HK-2 (cell line): ENCODE data around the gene ARHGAP19.
"Not testable (repeated sequence)": the region's sequence is repeated elsewhere in the genome, so short reads cannot be mapped to it uniquely, and the experiment has no call there.

Experiments
- DNase-seq: peaks from one replicate; pipeline ENCODE4 v3.0.0-alpha.2; 2018; ENCODE audit not compliant: unreplicated experiment

Gene ARHGAP19

DNA sequence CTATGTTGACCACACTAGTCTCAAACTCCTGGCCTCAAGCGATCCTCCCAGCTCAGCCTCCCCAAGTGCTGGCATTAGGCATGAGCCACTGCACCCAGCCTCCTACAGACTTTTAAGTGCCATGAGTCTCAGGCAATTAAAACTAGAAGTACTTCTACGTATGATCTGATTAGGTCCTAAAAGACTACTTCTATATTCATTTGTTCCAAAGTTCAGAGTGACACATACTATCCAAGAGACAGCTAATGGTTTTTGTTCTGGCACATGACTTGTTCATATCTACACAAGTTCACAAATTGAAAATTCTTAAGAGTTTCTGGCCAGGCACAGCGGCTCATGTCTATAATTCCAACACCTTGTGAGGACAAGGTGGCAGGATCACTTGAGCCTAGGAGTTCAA, 11.7 kb downstream of the ARHGAP19 start:
- no peak for DNase-seq

DNA sequence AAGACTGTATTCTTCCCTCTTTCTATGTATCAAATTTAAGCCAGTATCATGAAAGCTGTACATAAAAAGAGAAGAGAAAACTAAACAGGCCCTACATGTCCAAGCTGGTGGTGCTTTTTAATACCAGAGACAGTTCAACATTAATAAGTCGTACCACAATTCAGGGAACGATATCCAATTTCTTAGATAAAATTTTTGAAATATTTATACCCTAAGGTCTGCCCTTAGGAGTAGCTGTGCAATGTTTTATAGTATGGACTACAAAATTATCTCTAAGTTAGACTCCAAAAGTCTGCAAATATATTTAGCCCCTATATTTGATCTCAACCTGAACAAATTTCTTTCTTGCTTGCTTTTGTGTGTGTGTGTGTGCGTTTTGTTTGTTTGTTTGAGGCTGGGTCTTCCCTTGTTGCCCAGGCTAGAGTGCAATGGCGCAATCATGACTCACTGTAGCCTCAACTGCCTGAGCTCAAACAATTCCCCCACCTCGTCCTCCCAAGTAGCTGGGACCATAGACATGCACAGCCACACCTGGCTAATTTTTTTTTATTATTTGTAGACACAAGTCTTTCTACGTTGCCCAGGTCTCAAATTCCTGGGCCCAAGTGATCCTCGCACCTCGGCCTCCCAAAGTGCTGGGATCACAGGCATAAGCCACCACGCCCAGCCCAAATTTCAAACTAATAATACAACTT, 13.2 kb downstream of the ARHGAP19 start:
- DNase-seq = no peak

DNA sequence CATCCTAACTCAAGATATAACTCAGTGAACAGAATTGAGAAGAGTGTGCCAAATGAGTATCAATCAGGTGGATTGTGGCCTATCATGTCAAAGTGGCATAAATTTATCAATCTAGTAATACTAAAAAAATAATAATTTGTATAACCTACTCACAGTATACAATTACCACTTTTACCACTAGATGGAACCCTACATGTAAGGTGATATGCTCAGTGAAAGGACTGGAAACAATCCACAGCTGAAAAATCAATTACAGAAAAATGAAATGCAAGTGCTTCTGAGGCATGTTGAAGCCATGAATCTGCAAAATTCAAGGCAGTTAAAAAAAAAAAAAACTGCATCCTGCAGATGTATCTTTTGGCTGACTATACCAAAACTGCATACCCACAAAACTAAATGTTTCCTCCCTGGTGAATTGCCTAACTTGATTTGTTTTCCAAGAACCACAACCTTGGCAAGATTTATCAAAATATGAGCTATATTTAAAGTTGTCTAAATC, 13.9 kb downstream of the ARHGAP19 start:
- no peak for DNase-seq

DNA sequence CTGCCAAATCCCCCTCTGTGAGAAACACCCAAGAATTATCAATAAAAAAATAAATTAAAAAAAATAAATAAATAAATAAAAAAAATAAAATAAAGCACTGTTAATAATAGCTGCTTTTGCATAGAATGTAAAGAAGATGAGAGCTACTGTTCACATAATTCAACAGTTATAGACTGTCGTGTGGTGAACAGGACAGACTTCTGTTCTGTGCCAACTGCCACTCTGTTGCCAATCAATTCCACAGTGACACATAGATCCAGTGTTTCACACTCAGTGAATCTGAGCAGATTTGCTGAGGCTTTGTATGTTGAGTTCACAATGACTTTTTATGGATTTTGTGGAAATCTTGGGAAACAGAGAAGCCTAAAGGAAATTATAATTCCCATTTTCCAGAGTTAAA, 14.9 kb downstream of the ARHGAP19 start:
- no peak for DNase-seq

DNA sequence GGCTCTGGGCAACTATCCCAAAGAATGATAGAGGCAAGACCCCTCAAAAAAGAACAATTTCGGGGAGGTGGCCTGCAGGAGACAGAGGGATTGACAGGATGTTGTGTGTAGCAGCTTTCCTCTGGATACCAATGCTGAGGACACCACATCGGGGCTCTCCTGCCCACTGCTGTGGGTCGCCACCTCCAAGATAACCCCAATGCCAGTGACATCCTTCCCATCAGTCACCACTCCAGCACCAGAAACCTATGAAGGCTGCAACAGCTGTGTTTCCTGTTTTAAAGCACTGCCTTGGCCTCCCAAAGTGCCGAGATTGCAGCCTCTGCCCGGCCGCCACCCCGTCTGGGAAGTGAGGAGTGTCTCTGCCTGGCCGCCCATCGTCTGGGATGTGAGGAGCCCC, 17.6 kb downstream of the ARHGAP19 start:
- no peak for DNase-seq

DNA sequence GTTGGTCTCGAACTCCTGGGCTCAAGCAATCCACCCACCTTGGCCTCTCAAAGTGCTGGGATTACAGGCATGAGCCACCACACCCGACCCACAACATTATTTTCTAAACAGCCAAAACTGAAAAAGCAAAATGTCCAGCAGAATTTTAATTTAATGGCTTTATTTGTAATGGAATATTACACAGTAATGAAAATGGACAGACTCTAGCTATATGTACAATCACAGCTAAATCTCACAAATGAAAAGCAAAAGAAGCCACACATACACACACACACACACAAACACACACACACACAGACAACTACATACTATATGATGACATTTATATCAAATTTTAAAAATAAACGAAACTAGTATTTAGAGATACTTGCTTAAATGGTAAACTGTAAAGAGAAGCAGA, 18.7 kb downstream of the ARHGAP19 start:
- no peak for DNase-seq

DNA sequence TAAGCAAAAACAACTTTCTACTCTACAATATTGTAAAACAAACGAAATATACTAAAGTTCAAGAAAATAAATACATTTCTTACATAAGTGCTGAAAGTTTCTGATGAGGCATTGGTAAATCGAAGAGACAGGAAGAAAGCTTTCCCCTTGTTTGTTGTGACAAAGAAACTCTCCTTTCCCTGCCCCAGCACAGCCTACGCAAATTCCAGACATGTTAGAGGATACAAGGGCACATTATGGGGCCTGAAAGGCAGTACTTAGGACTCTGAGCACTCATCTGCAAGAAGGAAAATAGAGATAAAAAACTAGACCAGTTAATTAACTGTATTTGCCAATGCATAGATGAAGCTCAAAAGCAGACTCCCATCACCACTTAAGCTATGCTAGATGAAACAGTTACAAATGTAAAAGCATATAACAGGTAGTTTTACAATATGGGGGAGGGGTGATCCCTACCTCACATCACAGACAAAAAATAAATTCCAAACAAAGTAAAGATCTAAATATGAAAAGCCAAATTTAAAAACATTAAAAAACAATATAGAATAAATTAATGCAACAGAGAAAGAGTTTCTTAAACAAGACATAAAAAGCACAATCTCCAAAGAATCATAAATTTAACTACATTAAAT, 21.8 kb downstream of the ARHGAP19 start:
- DNase-seq = no peak

DNA sequence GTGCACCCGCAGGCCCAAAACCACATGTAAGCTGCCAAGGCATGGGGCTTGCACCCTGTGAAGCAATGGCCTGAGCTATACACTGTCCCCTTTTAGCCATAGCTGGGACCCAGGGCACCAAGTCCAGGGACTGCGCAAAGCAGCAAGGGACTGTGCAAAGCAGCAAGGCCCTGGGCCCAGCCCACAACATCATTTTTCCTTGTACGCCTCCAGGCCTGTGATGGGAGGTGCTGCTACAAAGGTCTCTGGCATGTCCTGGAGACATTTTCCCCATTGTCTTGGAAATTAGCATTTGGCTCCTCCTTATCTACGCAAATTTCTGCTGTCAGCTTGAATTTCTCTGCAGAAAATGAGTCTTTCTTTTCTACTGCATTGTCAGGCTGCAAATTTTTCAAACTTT, 24.8 kb downstream of the ARHGAP19 start:
- DNase-seq = no peak

DNA sequence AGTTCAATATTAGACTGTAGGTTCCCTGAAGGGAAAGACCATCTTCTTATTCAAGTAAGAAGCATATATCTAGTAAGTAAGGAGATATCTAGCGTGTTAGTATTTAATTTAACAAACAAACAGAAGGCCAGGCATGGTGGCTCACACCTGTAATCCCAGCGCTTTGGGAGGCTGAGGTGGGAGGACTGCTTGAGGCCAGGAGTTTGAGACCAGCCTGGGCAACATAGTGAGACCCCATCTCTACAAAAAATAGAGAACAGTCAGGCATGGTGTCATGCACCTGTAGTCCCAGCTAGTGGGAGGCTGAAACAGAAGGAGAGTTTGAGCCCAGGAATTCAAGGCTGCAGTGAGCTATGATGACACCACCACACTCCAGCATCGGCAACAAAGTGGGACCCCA, 27.3 kb downstream of the ARHGAP19 start:
- not testable (repeated sequence) for DNase-seq

DNA sequence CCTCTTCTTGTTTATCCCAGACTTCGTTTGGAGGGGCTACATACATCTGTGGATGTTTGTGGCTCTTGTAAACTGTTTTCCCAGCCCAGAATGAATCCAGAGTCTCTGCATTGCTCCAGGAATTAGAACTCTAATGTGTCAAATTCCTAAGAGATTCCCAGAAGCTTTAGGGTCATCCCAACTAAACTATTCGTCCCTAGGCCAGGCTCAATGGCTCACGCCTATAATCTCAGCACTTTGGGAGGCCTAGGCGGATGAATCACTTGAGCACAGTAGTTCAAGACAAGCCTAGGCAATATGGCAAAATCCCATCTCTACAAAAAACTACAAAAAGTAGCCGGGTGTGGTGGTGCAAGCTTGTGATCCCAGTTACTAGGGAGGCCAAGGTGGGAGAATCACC, 28.5 kb downstream of the ARHGAP19 start:
- DNase-seq = no peak

DNA sequence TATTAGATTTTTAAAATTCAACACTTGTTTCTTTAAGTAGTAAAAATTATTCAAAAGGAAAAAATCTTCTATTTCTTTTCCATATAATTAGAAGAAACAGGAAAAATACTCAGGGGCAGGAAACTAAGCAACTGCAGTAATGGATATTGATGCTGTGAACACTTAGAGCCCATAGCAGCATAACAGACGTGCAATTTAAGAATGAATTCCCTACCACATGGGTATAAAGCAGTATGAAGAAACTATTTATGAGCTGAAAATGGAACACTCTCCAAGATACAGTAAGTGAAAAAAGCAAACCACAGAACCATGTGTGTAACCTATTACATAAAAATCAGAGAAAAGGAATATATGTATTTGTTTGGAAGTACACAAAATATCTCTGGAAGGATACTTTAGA, 30.8 kb downstream of the ARHGAP19 start:
- no peak for DNase-seq

DNA sequence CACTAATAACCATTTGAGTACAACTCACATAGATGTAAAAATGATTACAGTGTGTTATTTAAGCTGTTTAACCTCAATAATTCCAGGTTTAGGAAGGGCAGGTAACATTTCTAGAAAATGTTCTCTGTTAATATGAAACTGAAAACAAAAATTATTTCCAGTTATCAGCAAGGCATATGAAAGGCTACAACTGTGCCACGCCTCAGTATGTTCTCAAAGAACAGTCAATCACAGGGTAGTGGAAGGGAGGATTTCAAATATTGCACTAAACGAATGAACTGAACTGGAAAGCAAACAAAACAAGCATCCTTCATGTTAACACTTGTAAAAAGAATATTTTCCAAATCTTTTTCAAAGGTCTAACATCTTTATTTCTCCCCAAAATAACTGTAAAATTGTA, 31.3 kb downstream of the ARHGAP19 start:
- DNase-seq = no peak

DNA sequence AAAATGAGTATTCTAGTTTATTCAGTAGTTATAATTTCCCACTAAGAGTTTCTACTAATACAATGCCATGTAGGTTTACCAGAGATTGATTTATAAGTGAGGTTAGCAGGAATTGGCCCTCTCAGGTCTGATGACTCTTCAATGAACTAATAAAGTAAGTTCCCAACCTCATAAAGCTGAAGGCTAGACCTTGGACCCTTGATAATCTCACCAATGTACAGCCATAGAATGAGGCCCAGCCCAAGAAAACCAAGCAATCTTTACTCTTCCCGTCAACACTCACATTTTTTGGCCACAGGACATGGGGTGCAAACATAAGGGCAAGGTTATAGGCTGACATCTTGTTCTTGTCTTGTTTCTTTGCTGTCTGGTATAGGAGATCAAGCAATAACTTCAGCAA, 33.3 kb downstream of the ARHGAP19 start:
- no peak for DNase-seq

DNA sequence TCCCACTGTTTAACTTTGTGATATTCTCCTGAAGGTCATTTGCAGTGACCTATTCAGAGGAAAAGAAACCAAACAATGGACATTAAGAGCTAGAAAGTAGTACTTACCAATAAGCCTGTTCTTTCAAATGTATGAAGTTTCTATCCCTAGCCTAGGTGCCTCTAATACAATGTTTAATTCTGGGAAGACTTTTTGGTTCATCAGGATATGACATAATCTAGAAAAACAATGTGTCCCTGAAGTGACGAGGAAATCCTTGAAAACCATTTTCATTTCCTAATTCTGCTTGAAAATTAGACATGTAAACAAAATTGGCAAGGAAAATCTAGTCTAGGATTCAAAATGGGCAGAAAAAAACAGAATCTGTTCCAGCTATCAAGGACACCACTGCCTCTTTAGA, 36.1 kb downstream of the ARHGAP19 start:
- no peak for DNase-seq

DNA sequence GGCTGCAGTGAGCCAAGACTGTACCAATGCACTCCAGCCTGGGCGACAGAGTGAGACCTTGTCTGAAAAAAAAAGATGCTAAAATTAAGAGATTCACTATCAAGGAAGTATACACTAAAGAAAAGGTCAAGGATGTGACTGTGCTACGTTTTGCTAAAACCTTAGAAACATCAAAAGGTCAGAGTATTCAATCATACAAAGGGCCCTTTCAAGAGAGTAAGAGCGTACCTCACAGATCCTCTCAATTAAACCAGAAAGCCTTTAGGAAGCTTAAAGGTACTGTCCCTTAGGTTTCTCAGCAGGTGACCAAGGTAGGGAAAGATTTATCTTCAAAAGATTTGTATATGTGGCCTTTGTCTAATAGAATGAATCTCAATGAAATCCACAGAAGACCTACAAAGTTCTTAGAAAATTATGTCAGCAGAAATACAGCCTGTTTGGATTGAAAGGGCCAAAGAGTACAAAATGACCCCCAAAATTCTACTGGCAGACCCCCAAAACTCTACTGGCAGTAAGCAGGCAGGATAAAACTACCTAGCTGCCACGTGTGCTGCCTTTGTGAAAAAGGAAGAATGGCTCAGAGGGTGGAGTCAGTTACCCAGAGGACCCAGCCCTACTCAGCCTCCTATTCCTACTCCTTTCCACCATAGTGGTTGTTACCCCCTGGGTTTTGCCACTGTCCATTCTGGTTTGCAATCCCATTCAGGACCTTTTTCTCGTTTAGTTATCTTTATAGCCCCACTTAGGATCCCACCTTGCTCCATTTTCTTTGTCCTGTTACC, 36.7 kb downstream of the ARHGAP19 start:
- DNase-seq = no peak

DNA sequence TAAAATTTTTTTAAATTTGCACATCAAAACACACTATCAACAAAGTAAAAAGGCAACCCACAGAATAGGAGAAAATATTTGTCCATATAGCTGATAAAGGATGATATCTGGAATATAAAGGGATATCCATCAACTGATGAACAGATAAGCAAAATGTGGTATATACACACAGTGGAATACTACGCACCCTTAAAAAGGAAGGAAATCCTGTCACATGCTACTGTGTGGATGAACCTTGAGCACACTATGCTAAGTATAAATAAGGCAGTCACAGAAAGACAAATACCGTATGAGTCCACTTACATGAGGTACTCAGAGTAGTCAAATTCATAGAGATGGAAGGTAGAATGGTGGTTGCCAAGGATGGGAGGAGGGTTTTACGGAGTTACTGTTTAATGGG, 37.7 kb downstream of the ARHGAP19 start:
- no peak for DNase-seq

DNA sequence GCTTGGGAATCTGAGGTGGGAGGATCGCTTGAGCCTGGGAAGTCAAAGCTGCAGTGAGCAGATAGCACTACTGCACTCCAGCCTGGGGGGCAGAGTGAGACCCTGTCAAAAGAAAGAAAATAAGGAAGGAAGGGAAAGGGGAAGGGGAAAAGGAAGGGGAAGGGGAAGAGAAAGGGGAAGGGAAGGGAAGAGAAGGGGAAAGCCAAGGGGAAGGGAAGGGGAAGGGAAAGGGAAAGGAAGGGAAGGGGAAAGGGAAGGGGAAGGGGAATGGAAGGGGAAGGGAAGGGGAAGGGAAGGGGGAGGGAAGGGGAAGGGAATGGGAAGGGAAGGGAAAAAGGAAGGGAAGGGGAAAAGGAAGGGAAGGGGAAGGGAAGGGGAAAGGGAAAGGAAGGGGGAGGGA, 41.5 kb downstream of the ARHGAP19 start:
- DNase-seq = no peak

DNA sequence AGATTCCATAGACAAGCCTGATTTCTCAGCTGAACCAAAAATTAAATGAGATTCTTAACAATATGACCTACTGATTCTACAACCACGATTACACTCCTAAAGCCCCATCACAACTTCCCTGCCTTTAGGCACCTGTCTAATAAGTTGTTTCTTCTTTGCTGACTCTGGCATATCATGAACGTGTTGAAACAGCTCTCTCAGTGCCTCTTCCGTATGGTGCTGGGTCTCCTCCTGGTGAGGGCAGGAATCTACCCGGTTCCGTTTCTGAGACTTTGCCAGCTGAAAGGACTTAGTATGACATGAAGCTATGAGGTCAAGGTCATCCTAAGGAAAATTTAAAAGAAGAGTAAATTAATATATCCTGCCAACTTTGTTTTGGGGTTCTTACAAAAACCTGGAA, 48.6 kb downstream of the ARHGAP19 start:
- DNase-seq = no peak

DNA sequence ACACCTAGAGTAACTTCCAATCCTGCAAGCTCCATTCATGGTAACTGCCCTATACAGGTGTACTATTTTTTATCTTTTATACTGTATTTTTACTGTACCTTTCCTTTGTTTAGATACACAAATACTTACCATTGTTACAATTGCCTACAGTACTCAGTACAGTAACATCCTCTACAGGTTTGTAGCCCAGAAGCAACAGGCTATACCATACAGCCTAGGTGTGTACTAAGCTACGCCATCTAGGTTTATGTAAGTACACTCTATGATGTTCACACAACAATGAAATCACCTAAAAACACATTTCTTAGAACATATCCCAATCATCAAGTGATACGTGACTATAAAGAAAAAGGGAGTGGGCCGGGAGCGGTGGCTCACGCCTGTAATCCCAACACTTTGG, 53.6 kb downstream of the ARHGAP19 start:
- no peak for DNase-seq

DNA sequence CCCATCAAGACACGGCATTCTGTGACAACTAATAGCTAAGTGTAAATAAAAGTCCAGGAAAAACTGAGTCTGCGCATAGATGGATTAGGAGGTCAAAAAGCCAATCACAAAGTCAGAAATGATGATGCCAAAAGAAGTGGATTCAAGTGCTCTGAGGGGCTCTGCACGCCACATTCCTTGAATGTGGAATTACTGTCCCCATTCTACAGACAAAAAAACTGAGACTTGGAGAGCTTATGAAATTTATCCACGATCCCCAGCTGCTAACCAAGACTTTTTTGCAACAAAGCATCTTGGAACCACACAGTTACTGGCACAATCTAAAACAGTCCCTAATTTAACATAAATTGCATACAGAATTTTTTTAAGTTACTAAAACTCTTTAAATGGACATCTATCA, 57.1 kb downstream of the ARHGAP19 start:
- no peak for DNase-seq

DNA sequence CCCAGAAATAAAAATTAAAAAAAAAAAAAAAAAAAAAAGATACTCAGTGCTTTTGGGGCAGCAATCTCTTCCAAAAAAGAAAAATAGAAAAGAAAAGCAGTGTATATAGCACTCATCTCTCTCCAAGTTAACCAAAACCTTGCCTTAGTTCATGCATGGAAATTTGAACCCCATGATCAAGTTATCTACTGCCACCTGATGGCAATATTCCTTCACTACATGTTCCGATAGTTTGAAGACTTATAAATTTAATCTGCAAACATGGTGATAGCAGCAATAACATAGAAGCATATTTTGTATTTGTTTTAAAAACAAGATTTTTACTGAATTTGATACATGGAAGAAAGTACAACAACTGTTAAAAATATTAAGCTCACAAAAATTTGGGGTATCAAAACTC, 58.0 kb downstream of the ARHGAP19 start:
- DNase-seq = no peak

DNA sequence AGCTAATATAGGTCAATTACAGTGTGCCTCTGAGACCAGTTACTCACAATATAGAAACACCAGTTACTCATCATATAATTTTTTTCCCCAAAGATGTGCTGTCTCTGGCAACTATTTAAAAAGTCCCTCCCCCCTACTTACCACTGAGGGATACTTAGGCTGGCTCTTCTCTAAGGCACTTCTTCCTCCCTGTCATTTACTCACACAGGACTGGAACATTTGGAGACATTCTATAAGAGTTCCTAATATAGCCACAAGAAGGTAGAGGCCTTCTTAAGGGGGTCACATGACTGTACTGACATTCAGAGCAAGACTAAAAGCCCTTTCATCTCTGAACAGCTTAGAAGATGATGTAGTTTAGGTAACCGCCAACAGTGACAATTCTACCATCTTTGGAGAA, 62.3 kb downstream of the ARHGAP19 start:
- DNase-seq = no peak
